Head of caudate nucleus (tissue), 42 donors: Measurements from ENCODE around the gene NAXE.
"Not testable (repeated sequence)": the region's sequence is repeated elsewhere in the genome, so short reads cannot be mapped to it uniquely, and the experiment has no call there.

Experiments used
- DNase-seq, 42 donors: peaks; one replicate each; pipeline versions ENCODE4 v3.0.0 to v3.0.0-alpha.2; 2020 to 2021; ENCODE audit warnings: mixed read lengths in 7 of 42
- intact Hi-C: fragments of 100-400 bp; cut with DNase I; formaldehyde crosslinking; loops from one replicate; pipeline ENCODE4 v1.15.0; 2022

NAXE gene

DNA sequence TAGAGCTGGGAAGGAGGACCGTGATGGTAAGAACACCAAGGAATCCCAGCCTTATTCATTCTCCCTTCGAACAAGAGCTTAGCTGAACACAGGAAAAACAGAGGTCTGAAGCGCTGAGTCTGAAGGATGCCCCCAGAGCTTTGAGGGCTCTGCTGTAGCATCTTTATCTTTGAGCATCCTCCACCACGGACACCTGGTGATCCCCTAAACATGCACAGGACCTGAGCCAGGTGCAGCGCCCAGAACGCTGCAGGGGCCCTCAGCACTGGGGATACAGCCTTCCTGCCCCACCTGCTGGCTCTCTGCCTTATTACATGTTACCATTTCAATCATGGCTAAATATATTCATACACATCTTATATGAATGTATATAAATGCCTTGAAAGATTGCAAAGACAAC is 17.4 kb downstream of the NAXE start:
- intact Hi-C loops: loop anchor here (10.0 kb wide), 1 partner anchor 224 kb away; no protein-coding TSS in a partner anchor

DNA sequence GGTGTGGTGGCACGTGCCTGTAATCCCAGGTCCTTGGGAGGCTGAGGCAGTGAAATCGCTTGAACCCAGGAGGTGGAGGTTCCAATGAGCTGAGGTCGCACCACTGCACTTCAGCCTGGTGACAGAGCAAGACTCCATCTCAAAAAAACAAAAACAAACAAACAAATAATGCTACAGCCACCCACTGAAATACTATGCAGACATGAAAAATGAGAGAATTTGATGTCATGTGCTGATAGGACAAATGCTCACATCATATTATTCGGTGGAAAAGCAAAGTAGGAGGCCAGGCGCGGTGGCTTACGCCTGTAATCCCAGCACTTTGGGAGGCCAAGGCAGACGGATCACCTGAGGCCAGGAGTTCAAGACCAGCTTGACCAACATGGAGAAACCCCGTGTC is 18.5 kb downstream of the NAXE start:
- intact Hi-C loops, DNase-seq: not testable (repeated sequence)

More for the DNA sequence above, 17.4 kb downstream of the NAXE start:
- peak in 20 of 42 donors; percentile 35 to 78 (median 52) for DNase-seq

DNA sequence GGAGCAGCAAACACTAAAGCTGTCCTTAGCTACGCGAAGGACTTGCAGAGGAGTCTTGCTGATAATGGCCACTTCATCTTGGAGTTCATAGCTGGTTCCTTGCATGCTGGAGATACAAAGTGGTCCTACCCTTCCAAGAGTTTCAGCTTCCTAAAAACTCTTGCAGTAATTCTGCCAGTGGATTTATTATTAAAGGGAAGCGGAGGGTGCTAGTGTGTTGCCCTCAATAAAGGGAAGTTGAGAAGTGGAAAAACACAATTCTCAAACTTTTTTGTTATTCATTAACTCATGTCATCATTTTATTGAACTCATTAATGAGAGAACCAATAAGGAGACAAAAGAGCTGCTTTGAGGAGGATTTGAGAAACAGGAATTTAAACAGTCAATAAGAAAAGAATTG is 21.1 kb downstream of the NAXE start:
- DNase-seq: no peak
- intact Hi-C loops: no loop called here

DNA sequence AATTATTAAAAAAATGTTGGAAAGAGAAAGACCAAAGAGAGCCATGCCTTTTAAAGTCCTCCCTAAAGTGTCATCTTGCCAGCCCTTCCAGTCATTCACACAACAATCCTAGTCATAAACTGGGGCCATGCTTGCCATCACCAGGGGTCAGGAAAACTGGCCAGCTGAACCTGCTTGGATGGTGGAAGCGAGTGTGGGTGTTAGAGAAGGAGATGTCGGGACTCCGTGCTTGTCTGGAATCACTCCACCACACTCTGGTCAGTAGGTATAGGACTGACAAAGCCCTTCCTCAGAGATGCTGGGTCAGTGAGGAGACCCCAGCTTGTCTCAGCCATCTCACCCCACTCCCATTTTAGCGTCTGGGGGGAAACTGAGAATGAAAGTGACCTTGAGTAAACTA is 24.4 kb downstream of the NAXE start:
- intact Hi-C loops: no loop called here
- DNase-seq: peak in 4 of 42 donors; percentile 39 to 71 (median 49)

DNA sequence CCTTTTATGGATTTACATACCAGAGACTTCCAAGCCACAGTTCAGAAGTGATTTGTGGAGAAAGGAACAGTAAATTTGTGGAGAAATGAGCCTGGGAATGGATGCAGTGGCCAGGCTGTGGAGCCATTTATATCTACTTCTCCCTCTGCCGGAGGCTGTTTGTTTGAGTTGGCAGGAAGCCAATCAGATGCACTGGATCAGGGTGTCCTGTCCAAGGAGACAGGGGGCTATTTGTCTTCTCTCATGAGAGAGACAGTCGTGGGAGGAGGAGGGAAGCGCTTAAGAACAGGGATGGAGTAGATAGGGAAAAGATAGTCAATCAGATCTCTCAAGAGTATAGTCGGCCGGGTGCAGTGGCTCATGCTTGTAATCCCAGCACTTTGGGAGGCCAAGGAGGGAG is 24.9 kb downstream of the NAXE start:
- DNase-seq: peak; percentile 43 to 94 (median 79)
- intact Hi-C loops: no loop called here

DNA sequence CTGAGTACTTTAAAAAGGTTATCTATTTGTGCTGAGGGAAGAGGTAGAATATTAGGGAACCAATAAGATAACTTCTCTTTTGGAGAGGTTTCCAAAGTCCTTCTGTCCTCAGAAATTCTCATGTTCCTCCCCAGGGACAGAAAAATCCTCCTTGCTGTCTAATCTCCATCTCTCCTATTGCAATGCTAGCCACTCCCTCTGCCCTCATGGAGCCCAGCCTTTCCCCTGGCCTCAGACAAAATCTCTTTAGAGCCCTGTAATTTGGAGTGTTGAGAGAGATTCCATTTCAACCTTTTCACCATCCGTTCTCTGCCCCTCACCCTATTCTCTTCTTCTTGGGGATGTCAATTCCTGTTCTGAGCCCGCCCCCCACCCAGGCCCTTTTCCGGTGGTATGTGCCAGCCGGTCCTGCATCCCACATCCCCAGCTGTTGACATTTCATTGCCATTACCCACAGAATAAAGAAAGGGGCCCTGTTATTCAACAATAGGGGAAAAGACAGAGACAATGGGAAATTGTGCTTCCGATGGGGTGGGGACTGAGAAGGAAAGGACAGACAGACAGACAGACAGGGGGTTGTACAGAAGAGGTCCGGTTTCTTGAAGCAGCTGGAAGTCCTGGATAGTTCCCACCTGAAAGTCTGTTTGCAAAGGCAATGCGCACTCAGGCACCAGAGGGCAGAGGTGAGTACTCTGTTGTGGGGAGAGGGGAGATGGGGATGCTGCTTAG is 27.4 kb downstream of the NAXE start, which contains the start of gene HAPLN2:
TSS of gene HAPLN2 (plus strand) at position 563 of the 729 bp plus-strand sequence. CDS start 4,076 bp downstream, outside the sequence.
- peak in 38 of 42 donors; percentile 34 to 87 (median 64) for DNase-seq
- intact Hi-C loops: no loop called here

DNA sequence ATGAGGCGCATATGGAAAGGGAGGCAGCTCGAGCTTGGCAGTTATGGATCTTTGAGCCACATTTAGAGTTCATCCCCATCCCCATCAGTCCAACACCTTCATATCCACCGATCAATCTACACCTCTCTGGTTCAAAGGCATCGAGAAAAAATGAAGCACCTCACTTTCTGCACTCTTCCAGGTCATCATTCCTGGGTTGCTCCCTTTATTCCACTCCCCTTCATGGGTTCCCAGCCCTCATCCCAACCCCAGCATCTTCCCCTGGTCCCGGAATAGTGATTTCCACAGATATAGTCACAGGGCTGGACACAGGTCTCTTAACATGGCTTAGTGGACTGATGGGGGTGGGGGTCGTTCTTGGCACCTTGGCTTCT is 28.0 kb downstream of the NAXE start:
- DNase-seq: no peak
- intact Hi-C loops: no loop called here

DNA sequence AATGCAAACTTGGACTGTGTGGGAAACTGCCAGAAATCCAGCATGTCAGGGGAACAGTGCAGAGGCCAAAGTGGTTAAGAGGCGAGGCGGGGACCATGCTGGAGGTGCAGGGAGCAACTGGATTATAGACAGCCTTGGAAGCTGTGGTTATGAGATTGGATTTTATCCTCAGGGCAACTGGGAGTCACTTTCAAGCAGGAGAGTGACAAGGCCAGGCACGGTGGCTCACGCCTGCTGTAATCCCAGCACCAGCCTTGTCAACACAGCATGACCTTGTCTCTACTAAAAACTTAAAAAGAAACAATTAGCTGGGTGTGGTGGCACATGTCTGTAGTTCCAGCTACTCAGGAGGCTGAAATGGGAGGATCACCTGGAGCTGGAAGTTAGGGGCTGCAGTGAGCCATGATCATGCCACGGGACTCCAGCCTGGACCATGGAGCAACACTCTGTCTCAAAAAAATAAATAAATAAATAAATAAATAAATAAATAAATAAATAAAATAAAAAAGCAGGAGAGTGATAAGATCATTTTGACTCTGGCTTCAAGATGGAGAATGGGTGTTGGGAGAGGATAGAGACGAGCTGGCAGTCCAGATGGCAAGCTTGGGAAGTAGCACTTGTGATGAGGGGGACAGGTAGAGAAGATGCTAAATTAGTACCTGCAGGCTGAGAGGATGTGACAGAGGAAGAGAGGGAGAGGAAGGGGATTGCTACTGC is 31.2 kb downstream of the NAXE start:
- peak in 1 of 42 donors; percentile 32 for DNase-seq
- intact Hi-C loops: no loop called here

DNA sequence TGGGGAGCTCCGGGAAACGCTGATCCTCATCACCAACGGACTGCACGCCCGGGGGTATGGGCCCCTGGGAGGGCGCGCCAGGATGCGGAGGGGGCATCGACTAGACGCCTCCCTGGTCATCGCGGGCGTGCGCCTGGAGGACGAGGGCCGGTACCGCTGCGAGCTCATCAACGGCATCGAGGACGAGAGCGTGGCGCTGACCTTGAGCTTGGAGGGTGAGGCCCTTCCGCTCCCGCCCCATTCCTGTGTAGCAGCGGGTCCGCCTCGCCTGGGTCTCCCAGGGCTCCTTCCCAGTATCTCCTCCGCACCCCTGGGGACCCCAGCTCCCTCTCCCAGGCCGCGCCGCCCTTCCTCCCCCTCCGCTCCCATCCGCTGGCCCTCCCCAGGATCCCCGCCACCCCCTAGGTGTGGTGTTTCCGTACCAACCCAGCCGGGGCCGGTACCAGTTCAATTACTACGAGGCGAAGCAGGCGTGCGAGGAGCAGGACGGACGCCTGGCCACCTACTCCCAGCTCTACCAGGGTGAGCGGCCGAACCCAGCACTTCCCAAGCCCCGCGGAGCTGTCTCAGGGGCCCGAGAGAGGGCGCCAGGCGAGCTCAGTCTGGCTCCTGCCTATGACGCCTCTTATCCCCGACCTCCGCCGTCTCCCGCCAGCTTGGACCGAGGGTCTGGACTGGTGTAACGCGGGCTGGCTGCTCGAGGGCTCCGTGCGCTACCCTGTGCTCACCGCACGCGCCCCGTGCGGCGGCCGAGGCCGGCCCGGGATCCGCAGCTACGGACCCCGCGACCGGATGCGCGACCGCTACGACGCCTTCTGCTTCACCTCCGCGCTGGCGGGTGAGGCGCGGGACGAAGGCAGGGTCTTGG is 32.6 kb downstream of the NAXE start:
- intact Hi-C loops: loop anchor here (2.0 kb wide), 1 partner anchor 35 kb away; no protein-coding TSS in a partner anchor
- DNase-seq: peak in 39 of 42 donors; percentile 47 to 84 (median 68)

DNA sequence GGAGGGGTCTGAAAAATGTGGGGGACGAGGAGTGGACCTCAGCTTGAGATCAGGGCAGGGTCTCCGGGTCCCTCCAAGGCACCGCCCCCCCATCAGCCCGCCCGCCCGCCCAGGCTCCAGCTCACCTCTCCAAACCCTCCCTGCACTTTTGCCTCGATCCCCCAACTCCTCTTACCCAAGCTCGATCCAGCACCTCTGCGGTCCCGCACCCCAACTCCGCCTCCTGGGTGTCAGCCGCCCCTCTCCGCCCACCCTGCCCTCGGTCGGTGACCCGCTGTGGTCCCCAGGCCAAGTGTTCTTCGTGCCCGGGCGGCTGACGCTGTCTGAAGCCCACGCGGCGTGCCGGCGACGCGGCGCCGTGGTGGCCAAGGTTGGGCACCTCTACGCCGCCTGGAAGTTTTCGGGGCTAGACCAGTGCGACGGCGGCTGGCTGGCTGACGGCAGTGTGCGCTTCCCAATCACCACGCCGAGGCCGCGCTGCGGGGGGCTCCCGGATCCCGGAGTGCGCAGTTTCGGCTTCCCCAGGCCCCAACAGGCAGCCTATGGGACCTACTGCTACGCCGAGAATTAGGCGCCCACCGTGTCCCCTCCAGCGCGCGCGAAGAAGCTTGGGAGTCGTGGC is 33.3 kb downstream of the NAXE start:
- DNase-seq: peak in 4 of 42 donors; percentile 3 to 53 (median 38)
- intact Hi-C loops: loop anchor here (2.0 kb wide), 1 partner anchor 34 kb away; no protein-coding TSS in a partner anchor

DNA sequence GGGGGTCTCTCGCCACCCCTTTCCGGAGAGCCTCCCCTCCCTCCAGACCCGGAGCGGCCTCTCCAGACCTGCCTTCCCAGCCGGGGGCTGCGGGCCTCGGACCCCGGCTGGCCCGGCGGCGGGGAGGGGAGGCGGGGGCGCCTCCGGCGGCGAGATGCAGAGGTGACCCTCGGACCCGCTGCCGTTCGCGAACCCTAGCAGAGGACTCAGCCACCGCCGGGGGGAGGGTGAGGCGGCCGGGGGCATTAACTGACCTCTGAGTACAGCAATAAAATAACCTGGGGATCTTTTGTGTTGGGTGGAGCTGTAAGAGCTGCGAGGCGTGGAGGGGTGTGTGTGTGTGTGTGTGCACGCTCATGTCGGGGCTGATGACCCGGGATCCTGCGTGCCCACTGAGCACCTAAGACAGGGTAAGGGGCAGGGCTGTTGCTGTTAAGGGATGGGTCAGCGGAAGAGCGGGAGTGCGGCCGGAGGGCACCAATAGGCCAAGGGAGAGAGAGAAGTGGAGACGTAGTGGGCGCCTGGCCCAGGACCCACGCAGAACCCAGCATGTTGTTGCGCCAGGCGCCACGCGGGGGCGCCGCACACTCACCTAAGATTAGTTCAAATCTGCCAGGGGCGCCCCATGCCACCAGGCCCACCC is 34.0 kb downstream of the NAXE start:
- intact Hi-C loops: loop anchor here (2.0 kb wide), 1 partner anchor 33 kb away; no protein-coding TSS in a partner anchor
- peak in 41 of 42 donors; percentile 43 to 90 (median 74) for DNase-seq

DNA sequence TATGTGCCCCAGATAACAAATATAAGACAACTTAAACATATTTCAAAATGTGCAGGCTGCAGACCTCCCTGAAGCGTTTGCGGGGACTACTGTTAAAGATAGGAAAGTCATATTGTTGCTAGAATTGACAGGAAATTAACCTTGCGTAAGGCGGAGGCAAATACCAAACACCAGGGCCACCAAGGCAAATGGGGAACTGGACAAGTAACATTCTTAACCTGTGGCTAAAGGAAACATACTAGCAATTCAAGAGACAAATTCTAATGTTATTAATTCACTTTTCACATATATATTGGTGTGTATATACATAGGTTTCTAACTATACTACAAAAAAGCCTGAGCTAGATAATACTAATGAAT is 34.5 kb downstream of the NAXE start:
- no peak for DNase-seq
- intact Hi-C loops: no loop called here

DNA sequence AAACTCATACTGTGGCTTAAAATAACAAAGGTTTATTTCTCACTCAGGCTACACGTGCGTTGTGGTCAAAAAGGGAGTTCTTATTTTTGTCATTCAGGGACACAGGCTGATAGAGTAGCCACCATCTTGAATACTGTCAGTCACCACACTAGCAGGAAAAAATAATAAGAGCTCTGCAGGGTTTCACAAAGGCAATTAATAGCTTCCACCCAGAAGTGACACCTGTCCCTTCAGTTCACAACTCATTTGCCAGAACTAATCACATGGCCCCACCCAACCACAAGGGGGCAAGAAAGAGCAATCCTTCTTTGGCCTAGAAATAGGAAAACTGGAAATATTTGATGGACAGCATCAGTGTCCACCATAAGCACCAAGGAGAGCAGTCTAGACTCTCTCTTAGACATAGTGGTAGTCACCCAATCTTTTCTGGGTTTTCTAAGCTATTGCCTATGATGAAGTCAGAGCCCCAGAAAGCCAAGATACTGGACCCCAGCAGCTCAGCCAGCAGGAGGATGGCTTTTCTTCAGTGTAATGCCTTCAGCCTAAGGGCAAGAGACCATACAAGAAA is 35.8 kb downstream of the NAXE start:
- intact Hi-C loops: no loop called here

DNA sequence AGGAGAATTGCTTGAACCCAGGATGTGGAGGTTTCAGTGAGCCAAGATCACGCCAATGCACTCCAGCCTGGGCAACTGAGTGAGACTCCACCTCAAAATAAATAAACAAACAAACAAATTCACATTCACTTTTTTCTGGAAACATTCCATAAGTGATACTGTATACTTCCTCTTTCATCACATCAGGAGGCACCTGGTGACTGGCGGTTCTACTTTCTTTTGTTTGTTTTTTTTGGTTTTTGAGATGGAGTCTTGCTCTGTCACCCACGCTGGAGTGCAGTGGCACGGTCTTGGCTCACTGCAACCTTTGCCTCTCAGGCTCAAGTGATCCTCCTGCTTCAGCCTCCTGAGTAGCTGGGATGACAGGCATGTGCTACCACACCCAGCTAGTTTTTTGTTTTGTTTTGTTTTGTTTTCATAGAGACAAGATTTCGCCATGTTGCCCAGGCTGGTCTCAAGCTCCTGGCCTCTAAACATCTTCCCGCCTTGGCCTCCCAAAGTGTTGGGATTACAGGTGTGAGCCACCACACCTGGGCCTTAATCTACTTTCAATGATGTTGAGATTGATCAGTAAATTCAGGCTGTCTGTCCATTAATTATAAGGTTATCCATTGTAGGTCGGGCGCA is 38.4 kb downstream of the NAXE start:
- intact Hi-C loops: no loop called here
- no peak for DNase-seq

More for the DNA sequence above, 35.8 kb downstream of the NAXE start:
- DNase-seq: peak in 32 of 42 donors; percentile 39 to 87 (median 63)

DNA sequence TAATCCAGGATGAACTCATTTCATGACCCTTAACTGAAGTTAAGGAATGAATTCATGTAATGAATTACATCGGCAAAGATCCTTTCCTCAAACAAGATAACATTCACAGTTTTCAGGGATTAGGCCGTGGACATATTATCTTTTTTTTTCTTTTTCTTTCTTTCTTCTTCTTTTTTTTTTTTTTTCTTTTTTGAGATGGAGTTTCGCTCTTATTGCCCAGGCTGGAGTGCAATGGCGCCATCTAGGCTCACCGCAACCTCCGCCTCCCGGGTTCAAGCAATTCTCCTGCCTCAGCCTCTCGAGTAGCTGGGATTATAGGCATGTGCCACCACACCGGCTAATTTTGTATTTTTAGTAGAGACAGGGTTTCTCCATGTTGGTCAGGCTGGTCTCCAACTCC is 39.6 kb downstream of the NAXE start:
- intact Hi-C loops, DNase-seq: not testable (repeated sequence)

DNA sequence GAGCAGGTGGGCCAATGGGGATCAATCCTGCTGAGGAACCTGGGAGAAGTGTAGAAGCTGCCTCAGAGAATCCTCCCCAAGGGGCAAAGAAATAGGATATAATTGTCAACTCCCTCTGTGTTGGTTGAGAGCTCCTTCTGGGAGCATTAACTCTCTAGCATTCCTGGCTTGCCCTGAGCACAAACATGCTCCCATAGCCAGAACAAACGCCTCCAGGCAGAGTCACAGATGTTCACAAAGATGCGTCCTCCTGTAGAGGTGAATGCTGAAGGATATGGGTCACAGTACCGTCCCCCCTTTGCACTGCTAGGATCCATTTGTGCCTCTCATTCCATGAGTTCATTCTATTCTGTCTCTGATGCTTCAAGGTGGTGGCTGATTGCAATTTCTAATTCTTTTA is 40.8 kb downstream of the NAXE start:
- no peak for DNase-seq
- intact Hi-C loops: no loop called here

DNA sequence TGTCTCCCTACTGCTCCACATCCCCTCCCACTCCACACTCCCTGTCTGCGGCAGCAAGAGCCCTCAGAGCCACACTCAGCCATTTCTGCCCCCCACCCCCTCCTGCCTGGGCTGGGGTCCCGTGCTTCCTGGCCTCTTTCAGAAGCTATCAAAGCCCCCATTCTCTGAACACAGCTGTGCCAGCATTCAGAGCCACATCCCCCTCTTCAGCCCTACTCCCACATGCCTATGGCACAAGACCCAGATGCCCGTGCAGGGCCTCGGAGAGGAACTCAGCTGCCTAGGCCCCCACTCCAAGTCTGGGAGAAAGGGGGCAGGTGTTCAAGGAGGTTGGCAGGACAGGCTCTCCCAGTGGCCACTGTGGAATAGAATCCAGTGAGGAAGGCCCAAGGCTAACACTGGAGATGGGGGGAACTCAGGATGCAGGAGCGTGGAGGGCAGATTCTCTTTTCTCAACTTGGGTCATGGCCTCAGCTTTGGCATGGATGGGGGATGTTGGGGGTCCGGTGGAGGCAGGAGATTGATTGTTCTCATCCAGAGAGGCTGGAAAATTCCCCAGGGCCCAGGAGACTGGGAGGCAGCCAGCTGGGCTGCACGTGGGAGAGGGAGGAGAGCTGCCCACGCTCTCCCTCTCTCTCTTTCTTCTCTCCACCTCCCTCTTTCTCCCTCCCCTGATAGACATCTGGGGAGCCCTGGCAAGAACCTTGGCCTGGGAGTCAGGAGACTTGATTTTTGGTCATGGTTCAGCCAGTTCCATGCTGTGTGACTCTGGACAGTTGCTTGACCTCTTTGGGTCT is 46.8 kb downstream of the NAXE start:
- intact Hi-C loops: no loop called here
- peak in 24 of 42 donors; percentile 45 to 81 (median 61) for DNase-seq
